GM19099 (cell line): Measurements from ENCODE around the gene MBNL1.

Experiments
- POLR2A ChIP-seq: IDR thresholded peaks from 3 replicates; pipeline ENCODE4 v1.6.1; 2011; ENCODE audit warnings: low read depth; ENCODE audit not compliant: insufficient read length; ENCODE audit errors: extremely low read depth

Gene MBNL1

DNA sequence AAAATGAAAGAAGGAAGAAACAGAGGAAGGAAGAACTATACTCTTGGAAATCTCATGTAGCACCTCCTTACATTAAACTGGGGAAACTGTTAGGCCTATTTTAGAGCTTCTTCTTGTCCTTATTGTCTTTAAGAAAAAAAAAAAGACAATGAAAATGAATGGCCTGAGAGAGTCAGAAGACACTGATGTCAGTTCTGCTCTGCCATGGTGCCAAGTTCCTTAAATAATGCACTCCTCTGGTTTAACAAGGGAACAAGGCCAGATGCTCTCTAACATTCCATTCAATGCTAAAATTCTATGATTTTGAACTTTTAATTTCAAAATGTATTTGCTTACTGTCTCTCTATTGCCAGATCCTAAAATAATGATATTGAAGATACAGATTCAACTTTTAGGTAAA, 4.4 kb upstream of the MBNL1 start:
- no peak for TF ChIP-seq POLR2A

DNA sequence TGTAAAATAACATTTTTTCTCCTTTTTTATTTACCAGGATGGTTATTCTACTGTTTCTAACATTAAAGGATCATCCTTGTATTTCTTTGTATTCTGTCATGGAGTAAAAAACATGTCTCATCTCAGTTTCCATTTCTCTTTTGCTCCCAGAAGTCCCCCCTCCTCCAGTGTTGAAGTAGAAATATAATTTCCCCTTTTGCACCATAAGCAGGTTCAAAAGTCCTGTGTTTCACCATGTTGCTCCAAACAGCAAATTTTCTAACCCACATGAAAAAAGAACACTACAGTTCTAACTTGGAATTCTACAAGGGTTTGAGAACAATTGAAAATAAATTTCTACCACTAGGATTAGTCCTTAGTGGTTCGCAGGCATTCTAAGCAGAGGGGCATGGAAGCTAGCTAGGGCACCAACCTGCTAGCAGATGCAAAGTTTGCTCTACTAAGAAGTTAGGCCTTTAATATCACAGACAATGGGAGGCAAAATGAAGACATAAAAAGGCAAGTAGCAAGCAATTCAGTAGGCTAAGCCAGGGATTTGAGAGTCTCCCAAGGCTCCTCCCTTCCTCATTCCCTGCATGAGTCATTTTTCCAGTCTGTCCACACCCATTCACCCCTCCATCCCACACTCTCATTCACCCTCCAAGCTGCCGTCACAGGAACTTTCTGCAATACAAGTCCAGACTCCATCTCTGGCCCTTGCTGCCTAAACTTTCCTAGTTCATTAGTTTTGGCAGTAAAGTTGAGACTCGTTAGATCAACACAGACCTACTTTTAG, 2.3 kb upstream of the MBNL1 start:
- TF ChIP-seq POLR2A, result no peak

DNA sequence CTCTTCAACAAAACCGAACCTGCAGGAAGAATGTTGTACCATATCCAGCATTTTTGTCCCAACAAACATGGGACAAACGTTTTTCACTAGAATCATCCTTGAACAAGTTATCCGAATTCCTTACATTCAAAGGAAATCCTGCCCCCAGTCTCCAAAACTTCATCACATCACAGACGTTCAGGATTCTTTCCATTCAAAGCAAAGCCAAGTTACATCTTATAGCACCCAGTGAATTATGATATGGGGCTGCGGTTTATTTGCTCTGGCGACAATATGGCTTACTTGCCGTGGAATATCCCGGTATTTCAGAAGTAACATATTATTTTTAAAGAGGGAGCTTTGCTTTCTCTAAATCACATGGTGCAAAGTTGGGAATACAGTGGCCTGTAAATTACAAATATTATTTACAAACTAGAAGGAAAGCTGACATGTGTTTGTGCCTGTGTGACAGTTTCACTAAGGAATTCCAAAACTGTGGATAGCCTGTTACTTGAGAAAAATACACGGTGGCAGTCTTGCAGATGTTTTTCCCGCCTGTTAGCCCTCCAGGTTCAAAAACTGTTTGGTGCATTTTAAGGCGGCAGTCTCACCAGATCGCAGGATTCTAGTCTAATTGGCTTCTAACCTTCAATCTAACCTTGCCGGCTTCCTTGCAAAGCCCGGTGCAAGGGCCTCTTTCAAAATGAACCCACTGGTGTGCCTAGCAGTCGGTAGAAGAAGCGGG, 736 bp upstream of the MBNL1 start:
- TF ChIP-seq POLR2A, result no peak

DNA sequence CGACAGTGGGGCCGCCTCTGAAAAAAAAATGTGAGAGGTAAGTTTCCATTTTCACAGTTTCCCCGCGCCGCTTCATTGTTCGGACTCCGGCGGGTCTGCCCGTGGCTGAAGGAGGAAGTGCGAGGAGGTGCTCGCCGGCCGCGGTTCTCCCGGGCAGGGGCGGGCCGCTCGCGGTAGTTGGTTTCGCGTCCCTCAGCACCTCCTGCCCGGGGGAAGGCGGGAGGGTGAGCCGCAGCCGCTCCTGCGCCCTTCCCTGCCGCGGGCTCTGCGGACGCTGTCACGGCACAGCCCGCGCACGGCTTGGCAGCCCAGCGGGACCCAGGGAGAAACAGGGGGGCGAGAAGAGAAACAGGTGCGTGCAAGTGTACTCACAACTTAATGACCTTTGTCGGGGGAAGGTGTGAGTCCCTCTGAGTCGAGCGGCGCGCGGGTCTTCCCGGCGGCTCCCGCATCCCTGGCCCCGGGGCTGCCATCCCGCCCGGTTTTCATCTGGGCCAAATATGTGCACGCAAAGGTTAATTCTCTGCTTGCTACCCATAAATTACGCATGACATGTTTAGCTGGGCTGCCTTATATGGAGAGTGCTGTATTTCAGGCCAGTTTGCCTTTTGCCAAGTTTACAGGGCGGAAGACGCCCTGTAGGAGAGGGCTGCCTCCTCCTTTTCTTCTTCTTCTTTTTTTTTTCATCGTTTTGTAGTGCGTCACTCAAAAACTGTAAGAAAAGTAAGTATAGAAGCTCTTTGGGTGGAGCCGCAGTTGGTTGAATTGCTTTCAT, 514 bp downstream of the MBNL1 start:
- TF ChIP-seq POLR2A, result peak; percentile 23

DNA sequence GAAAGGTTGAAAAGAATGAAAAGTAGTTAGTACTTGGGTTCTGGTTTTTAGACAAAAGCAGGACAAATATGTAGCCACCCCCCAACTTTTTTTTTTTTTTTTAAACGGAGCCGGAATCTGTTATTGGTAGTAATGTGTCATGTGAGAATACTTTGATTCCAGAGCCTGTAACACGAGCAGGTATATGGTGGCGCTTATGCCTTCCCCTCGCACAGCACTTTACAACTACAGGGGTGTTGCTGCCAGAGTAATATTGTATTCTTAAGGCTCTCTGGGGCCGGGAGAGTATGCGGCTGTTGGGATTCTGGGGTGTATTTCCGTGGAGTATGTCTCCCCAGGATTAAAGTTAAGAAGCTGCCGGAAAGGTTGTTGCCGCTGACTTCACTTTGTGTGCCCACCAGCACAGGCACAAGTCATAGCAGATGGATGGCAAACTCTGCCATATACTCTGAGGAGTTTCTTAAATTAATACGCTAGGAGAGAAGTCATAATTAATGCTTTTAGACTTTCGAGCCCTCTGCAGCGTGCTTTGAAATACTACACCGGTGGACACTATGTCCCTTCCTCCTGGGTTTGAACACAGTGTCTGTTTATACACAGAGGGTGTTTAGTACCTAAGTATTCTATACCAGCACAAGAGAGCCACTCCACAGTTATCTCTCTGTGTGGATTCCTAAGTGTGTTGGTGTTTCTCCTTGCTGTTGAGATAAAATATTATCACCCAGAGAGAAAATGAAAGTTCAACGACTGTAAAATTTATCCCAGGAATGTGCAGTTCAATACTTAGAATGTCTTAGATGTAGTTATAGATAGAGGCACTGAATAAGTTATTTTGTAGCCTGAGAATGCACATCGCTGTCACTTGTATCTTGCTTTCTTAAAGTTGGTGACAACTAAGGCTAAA, 1.4 kb downstream of the MBNL1 start:
- no peak for TF ChIP-seq POLR2A

DNA sequence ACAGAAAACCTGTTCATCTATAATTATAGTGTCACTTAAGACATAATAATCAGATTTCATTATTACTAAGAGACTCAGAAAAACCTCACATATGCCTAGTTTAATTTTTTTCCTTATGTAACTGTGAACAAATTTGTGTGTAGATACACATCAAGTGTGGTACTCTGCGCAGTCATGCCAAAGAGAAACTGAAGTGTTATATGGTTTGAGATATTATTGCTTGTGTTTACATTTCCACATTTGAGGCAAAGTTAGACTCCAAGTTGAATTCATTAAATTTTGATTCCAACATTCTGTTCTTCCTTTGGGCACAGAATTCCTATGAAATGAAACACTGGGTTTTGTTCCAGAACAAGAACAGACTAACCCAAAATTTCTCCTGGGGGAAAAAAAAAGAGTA, 2.2 kb downstream of the MBNL1 start:
- TF ChIP-seq POLR2A, result no peak

DNA sequence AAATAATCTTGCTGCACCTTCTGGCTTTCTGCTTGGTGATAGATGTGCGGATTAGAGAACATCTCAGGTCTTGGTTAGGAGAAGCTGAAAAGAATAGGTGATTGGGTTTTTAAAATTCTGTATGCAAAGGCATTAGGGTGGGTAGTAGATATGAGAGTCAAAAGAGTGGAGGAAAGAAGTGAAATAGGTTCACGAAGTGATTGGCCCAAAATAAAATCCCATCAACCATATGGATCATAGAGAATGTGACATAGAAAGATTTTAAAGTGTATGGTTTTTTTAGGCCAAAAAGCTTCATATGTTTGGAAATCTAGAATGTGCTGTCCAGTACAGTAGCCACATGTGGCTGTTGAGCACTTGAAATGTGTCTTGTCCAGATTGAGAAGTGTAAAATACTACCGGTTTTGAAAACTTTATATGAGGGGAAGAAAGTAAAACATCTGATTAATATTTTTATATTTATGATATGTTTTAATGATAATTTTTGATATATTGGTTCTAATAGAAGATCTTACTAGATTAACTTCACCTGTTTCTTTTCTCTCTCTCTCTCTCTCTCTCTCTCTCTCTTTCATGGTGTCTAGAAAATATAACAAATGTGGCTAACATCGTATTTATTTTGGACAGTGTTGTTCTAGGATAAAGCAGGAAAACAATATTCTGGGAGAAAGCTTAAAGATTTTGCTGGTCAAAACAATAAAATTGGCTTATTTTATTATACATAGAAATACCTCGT, 2.9 kb downstream of the MBNL1 start:
- TF ChIP-seq POLR2A, result no peak

DNA sequence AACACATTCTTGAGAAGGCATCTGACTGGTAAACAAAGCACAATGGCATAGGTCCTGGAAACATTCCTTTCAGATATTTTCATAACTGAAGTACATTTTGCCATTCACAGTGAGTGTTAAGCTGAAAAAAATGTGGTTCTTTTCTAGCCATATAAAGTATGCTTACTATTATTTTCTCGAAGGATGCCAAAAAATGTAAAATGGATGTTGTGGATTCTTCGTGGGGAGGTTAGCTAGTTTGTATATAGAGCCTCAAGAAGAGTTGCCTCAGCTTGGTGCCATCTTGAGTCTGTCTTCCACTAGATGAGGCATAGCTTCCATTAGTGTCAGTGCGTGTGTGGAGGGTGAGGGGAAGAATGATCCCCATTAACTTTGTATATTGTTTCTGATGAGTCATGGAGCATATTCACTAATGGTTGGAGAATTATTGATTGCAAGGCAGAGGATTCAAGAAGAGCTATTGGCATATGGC, 4.1 kb downstream of the MBNL1 start:
- no peak for TF ChIP-seq POLR2A

DNA sequence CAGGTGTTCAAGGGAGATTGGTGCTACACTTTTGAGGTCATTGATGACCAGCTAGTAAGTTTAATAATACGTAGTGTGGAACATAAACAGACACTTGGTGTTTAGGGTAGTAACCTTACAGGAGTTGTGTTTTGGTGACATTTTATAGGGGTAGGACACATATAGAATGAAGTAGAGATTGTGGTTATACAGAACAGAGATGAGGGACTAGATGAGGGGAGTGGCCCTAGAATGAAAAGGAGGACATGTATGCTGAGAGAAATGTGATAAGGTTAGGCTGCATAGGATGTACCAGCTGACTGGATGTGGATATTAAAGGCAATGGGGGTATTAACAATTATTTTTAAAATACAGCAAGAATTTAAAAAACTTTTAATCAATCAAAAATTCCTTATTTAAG, 8.0 kb downstream of the MBNL1 start:
- no peak for TF ChIP-seq POLR2A

DNA sequence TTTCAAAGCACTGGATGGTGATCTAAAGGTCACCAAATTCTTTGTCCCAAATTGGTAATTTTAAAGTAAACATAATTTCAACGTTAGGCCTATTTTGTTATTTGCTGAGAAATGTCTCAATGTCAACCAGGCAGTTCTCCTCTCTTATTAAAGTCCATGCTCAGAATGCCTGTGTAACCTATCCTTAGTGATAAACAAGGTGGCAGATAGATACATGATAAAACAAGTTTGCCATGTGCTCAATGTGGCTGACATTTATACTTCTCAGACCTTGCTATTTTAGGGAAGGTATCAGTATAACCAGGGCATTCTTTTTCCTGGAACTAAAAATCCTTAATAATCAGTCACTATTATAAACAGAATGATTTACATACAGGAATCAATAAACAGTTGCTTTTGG, 8.5 kb downstream of the MBNL1 start:
- TF ChIP-seq POLR2A, result no peak

DNA sequence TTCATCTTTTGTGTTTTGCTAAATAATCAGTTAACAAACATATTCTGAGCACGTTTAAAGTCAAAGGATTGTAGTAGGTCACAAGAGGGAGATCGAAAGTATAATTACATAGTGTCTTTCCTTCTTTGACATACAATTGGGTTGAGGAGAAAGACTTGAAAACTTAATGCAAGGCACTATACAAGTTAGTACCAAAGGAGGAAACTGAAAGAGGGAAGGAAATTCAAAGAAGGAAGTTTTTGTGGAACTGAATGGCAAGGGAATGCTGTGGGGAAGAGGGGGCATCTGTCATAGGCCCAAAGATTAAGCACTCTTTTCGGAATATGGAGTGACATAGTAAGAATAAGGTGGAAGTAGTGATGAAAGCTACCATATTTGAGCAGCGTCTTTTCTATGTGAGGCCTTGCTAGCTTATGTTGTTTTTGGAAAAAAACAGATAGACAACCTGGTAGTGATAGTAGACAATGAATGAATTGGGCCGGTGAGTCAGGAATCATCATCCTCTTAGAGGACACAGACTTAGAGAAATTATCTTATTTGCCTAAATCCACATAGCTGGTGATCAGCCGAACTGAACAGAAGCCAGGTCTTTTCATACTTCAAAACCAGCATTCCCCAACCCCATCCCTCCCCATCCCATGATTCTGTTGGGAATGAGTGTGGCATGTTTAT, 10.2 kb downstream of the MBNL1 start:
- TF ChIP-seq POLR2A, result no peak

DNA sequence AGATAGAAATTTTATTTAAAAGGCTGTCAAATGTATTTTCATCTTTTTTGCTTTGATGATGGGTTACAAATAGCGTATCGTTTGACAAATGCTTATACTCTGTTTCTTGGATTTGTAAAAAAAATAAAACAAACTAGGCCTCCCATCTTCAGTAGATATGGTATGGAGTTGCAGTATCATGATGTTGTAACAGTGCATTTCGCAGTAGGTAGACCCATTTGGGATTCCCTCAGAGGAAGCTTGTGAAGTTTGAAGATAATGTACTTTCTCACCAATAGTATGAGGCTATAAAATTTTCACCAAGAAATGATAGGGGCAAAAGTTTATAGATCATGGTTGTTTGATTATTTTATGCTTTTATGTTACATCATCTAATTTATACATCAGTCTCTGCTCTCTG, 10.8 kb downstream of the MBNL1 start:
- no peak for TF ChIP-seq POLR2A

DNA sequence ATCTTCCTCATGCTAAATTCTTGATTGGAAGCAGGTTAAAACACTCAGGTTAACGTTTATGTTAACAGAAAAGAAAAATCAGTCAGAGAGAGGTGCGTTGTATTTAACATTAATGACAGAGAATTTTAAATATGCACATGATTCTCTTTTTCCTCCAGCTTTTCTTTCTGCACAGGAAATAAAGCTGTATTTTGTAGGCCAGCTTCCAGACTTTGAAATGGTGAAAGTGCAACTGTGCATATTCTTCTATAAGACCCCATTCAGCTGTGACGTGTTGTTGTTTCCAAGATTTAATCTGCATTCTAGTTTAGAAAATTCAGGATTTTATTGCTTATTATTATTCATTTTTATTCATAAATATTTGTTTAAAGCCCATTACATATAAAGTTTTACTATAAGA, 11.8 kb downstream of the MBNL1 start:
- no peak for TF ChIP-seq POLR2A
